ENCODE results near the gene OR56A1.

The OR56A1 gene

DNA sequence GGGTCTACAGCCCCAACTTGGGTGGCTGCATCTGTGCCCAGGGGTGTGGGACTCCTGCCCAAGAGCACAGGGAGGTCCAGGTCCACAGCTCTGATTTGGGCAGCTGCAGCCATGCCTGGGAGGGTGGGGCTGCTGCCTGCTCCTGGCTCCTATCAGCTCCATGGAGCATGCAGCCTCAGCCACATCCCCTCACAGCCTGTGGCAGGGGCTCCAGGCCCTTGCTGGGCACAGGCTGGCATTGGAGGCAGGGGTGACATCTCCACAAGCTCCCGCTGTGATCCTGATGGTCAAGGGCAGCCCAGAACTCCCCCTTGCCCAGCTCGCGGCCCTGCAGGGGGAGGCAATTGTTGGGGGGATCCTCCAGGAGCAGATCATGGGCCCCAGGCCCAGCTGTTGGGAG, 17.5 kb downstream of the OR56A1 start:
- DNase-seq (ENCODE audit: low spot score), result no peak
- Histone ChIP-seq H3K27ac (no peak overlapping the region), H3K4me3 (no peak overlapping the region)
- TF ChIP-seq, protein P1, sequence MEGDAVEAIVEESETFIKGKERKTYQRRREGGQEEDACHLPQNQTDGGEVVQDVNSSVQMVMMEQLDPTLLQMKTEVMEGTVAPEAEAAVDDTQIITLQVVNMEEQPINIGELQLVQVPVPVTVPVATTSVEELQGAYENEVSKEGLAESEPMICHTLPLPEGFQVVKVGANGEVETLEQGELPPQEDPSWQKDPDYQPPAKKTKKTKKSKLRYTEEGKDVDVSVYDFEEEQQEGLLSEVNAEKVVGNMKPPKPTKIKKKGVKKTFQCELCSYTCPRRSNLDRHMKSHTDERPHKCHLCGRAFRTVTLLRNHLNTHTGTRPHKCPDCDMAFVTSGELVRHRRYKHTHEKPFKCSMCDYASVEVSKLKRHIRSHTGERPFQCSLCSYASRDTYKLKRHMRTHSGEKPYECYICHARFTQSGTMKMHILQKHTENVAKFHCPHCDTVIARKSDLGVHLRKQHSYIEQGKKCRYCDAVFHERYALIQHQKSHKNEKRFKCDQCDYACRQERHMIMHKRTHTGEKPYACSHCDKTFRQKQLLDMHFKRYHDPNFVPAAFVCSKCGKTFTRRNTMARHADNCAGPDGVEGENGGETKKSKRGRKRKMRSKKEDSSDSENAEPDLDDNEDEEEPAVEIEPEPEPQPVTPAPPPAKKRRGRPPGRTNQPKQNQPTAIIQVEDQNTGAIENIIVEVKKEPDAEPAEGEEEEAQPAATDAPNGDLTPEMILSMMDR (IDR thresholded peaks at IDR 0.05), result no peak

DNA sequence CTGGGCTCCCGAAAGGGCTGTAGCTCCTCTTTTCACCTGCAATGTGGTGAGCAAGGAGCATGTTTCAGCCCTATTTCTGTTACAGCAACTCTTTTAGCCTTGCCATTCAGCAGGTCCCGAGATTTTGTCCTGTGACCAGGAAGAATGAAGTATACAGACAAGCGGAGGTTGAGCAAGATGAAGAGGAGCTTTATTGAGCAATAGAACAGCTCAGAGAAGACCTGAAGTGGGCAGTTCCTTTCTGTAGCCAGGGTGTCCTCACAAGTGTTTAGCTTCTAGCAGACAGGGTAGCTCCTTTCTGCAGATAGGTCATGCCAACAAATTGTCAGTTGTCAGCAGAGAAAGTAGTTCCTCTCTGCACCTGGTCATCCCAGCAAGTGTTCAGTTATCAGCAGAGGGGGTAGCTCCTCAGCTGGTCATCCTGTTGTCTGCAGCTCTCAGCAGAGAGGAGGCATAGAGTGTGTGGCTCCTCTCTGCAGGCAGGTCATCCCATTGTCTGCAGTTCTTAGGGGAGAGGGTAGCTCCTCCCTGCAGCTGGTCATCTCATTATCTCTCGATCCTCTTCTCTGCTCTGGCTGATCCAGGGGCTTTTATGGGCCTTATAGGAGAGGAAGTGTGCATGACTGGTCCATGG, 18.4 kb downstream of the OR56A1 start:
- TF ChIP-seq, protein P1 (IDR thresholded peaks at IDR 0.05), result no peak

DNA sequence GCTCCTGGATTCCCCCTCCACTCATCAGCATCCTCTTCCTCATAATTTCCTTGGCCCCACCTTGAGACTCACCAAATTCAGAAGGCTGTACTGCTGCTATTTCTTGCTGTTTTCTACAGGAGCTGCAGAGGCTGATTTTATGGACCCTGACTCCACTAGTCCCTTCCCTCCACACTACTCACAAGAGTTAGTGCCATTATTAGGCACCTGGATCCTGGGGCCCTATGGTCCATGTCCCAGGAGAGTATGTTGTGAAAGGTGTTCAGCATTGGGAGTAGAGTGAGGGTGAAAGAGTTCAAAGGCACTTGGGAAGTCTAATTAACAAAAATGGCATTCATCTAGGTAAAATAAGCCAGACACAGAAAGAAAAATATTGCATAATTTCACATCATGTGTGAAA, 23.7 kb downstream of the OR56A1 start, which contains the start of gene OR56A4:
Gene OR56A4 (minus strand): TSS at position 101 of the 400 bp plus-strand sequence. CDS start 3,954 bp downstream, outside the sequence.
- H3K4me3 ChIP-seq, result no peak within 1 kb of the TSS
- no peak within 1 kb of the TSS for H3K27ac ChIP-seq
- no peak for DNase-seq (ENCODE audit: low spot score)
- TF ChIP-seq, protein P1 (IDR thresholded peaks at IDR 0.05), result no peak

More for the DNA sequence above, 18.4 kb downstream of the OR56A1 start:
- H3K4me3 ChIP-seq, result no peak overlapping the region
- H3K27ac ChIP-seq, result no peak overlapping the region
- no peak for DNase-seq (ENCODE audit: low spot score)

DNA sequence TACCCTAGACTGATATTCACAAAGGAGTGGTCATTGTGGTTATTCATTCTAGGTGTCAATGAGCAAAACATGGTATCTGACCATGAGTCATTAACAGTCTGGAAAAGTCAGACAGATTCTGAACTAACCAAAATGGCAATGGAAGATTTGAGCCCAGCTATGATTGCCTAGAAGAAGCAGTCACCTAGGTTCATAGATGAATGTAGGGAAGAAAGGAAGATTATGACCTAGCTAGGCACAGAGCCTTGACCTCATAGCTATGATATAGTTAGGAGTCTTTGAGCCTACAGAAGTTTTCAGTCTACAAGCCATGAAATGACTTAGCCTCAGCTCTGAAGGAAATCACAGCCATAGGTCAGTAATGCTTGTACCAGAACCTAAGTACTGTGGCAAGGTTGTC, 24.2 kb downstream of the OR56A1 start:
- DNase-seq (ENCODE audit: low spot score), result no peak
- Histone ChIP-seq H3K27ac (no peak overlapping the region), H3K4me3 (no peak overlapping the region)
- TF ChIP-seq, protein P1 (IDR thresholded peaks at IDR 0.05), result no peak

DNA sequence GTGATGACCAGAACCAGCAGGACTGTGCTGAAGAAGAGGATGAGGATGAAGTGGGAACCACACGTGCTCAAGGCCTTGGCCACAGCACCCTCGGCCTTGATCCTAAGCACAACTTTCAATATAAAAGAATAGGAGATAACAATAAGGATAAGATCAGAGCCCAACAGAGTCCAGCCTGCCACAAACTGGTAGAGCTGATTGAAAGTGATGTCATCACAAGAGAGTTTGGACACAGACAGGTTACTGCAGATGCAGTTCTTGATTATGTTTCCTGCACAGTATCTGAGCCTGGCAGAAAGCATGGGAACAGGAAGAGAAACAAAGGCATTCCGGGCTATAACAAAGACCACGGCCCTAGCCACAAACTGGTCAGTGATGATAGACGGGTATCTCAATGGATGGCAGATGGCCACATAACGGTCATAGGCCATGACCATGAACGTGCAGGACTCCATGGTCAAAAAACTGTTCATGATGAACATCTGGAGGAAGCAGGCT, 28.3 kb downstream of the OR56A1 start:
- DNase-seq (ENCODE audit: low spot score), result no peak
- Histone ChIP-seq H3K4me3 (no peak overlapping the region), H3K27ac (no peak overlapping the region)
- TF ChIP-seq, protein P1 (IDR thresholded peaks at IDR 0.05), result no peak

DNA sequence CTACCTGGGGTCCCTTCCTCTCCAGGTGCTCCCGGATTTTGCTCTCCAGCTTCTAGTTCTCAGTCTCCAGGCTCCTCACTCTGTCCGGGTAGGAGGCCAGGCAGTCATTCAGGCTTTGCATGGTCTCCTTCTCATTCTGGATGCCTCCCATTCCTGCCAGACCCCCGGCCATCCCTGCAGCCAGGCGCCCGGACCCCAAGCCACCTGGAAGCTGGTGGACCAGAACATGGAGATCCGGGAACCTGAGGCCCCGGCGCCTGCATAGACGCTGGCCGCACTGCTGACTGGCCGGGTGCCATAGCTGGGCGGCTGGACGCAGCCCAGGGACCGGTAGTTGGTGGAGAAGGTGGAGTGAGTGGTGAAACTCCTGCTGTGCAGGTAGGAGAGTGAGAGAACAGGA, 35.8 kb downstream of the OR56A1 start:
- H3K4me3 ChIP-seq, result no peak overlapping the region
- TF ChIP-seq, protein P1 (IDR thresholded peaks at IDR 0.05), result no peak
- no peak overlapping the region for H3K27ac ChIP-seq
- no peak for DNase-seq (ENCODE audit: low spot score)

DNA sequence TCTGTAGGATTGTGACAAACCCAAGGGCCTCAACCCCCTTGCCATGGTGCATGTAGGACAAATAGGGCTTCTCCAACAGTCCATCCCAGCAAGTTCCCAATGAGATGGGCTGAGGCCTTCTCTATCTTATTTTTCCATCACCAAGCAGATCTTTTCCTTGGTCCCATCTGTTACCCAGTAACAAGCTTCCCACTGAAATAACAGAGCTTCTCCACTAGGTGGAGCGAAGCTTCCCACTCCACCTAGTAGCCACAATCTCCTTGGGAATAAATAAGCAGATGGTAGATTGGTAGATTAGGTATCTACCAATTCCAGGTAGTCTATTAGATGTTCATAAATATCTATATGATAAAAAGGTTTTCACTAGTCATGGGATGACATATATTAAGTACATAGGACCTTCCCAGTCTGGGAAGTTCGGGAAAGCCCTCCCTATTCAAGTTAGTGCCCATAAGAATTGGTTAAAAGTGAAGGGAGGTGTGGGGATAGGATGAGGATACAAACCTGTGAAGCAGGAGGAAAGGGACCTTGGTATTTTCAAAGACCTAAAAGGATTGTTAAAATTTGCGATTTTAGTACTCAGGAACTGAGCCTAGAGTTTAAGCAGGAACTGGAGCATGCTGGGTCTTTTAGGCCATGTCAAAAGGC, 37.8 kb downstream of the OR56A1 start:
- TF ChIP-seq, protein P1 (IDR thresholded peaks at IDR 0.05), result no peak
- H3K4me3 ChIP-seq, result no peak overlapping the region
- no peak overlapping the region for H3K27ac ChIP-seq
- DNase-seq (ENCODE audit: low spot score), result no peak

All from coronary artery (tissue), 2 donors.